NCI-H460 (cell line): ENCODE results near the gene KCNC1. TPM values are rescaled to one million over a fixed set of nuclear protein-coding genes. Genes with fewer than 3 reads are reported as not detected.

ENCODE experiments used
- DNase-seq: peaks from one replicate; pipeline ENCODE4 v3.0.0-alpha.2; 2016; ENCODE audit warnings: low read depth; ENCODE audit errors: extremely low read depth
- polyA plus RNA-seq: library from polyadenylated mRNA; depleted of rRNA; stranded (reverse); fragments of >200 nt; gene quantifications from 2 replicates; pipeline ENCODE4 v1.2.3, GENCODE V29; 2014; cell fraction: nucleus; rRNA removed
- total RNA-seq: library from RNA; depleted of rRNA; stranded (reverse); fragments of >200 nt; shearing (Covaris generic); gene quantifications from 2 replicates; pipeline ENCODE4 v1.2.3, GENCODE V29; 2014; rRNA removed

KCNC1 gene
- not detected in 2 replicates for total RNA-seq
- not detected in 2 replicates for polyA plus RNA-seq

DNA sequence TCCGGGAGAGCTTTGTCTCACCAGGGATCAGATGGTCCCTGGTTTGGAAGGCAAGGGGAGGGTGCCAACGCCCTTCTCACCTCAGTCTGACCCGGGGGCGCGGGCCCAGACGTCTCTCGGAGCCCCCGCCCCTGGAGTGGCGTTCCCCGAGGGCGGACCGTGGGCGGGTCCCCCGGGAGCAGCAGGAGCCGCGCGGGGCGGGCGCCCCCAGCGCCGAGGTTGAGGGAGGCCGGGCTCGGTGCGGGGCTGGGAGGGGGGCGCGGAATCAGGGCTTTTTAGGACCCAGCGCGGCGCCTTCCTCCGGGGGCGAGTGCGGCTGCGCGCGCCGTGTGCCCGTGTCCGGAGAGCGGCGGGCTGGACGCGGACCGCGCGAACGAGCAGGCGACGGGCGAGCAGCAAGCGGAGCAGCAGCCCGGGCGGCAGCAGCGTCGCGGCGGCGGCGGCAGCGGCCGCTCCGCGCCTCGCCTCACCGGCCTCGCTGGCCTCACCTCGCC lies at the start of gene KCNC1:
Gene KCNC1 (plus strand): TSS at position 364 of the 494 bp plus-strand sequence. CDS start 1,222 bp downstream, outside the sequence.
- DNase-seq: no peak

DNA sequence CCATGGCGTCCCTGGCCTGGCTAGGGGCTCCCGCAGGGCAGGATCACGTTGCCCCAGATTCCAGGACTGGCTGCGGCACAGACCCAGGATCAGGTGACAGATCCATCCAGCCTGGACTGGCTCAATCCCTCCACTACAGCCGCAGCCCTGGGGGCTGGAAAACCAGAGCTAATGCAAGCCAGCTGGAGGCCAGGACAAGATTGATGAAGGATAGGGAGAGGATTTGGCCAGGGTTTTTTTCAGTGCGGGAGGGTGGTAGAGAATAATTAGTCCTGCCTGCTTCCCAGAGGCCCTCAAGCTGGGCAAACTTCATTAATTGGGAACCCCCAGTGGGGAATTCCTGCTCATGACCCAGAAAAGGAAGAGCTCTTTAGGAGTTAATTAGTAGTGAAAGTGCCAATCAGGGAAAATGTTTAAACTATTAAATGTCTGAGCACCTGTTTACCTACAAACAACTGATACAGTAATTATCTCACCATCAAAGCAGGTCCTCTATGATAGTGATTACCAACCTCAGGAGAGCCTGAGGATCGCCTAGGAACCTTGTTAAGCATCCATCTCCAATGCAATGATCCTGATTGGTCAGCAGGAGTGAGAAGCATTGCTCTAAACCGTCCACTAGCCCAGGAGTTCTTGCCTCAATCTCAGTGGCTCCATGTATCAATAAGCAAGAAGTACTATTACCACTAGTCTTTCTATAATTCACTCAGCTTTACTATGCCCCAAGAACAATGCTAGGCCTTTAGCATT lies 48.2 kb upstream of the KCNC1 start:
- DNase-seq: no peak

GRCh38 chr11:17687946-17688670 lies 46.5 kb upstream of the KCNC1 start:
- no peak for DNase-seq

DNA sequence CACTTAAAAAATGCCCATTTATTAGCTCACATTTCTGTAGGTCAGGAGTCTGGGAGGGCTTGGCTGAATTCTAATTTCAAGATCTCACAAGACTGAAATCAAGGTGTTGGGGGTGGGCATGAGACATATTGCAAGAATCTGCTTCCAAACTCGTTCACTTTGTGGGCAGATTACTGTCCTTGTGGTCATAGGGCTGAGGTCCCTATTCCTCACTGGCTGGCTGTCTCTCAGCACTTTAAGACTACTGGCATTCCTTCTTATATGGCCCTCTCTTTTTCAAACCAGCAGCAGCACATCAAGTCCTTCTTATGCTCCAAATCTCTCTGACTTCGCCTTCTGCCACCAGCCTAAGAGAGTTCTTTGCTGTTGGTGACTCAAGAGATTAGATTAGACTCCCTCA lies 43.0 kb upstream of the KCNC1 start:
- DNase-seq: no peak

DNA sequence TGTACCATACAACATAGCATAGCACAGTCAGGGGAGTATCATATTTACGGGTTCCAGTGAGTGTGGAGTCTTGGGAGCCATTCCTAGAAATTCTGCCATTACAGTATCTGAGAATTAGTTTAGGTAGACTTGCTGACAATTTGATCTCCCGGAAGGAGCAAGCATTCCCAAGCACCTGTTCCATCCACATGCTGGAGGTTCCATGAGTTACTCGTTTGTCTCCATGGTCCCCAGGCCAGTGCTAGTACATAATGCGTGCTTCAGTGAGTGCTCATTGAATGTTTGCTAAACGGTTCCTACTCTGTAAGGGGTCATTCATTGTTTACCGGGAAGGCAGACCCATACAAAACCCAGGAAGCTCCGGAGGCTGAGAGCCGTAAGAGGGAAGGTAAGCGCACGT lies 42.6 kb upstream of the KCNC1 start:
- no peak for DNase-seq

DNA sequence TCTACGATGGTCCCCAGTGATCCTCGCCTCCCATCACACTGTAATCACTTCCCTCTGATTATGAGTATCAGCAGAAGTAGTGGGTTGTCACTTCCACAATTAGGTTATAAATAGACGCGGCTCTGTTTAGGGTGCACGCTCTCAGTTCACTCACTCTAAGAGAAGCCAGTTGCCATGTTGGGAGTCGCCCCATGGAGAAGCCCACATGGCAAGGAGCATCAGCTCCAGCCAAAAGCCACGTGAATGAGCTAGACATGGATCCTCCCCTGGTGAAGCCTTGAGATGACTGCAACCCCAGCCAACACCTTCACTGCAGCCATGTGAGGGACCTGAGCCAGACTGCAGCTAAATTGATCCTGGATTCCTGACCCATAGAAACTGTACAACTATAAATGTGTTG lies 41.6 kb upstream of the KCNC1 start:
- no peak for DNase-seq

DNA sequence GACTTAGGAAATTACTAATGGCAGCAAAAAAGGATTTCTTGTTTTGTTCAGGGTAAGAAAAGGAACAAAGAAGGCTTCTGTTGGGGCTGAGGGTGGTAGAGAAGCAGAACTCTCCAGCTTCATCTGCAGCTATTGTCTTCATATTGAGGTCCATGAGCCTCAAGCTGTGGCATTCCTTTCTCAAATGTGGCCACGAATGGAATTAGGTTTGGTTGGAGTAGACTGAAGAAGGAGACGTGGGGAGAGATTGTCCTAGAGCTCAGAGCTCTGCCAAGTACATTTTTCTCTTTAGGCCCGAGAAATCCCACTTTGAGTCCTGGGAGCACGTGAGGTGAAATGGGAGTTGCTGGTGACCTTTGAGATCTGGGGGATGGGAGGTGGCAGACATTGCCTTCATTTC lies 41.0 kb upstream of the KCNC1 start:
- no peak for DNase-seq

DNA sequence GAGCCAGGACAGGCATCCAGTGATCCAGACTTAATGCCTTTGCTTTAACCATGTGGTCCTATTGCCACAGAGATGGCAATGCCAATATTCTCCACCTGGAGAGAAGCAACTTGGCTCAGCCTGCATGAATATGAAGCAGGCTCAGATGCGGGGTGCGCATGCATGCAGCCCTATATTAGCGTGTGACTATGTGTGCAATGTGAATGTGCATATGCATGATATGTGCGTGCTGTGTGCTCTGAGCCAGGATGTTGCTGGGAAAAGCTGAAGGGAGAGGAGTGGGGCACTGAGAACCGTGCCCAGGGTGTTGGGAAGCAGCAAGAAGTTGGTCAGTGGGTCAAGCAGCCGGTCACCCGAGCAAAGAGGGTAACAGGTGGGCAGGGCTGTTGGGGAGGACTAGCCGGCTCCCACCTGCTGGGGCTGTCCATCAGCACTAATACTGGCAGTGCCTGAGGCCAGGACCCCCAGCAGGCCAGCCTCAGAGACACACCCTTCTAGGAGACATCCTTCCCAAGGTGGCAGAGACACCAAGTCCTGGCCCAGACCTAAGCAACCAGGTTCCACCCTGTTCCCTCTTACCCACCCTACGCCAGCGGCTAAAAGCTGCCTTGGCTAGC lies 40.0 kb upstream of the KCNC1 start:
- no peak for DNase-seq

GRCh38 chr11:17695454-17696441 lies 38.8 kb upstream of the KCNC1 start:
- no peak for DNase-seq

DNA sequence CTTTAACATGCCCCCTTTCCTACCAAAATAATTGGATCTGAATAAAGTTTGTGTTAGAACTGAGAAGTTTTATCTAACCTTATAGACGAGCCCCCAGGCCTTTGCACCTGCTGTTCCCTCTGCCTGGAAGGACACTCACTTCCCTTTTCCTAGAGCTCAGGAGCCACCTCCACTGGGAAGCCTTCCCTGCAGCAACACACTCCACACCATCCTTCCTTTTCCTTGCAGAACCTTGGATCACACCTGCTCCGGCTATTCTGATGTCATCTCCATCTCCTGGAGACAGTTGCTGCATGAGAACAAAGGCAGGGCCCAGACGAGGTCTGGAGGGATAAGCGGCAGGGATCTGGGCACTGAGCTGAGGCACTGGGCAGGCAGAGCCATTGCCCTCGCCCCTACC lies 37.8 kb upstream of the KCNC1 start:
- no peak for DNase-seq

DNA sequence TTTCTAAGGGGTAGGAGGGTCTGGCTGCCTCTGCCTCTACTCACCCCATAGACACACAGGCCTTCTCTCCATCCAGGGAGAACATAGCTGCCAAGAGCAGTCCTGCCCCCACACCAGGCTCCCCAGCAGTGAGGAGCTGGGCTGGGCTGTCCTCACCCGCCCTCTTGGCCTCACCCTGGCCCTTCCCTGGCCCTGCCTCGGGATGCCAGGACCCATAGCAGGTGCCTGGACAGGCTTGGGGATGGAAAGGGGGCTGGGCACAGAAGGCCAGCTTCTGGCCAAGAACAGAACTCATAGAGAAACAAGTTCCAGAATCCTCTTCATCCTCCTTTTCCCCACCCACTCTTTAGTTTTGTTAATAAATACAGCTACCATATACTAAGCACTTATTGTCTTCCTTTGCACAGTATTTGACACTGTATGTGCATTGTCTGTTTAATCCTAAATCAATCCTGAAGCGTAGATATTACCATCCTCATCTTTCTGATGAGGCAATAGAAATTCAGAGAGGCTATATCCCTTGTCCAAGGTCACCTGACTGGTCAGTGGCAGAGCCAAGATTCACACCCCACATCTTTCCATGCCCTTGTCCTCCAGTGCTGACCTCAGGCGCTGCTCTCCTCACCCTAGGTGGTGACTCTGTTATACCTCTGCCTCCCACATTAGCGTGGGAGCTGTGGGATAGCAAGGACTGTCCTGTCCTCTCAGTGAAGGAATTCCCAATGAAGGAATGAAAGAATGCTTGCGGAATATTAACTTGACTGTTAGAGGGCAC lies 37.2 kb upstream of the KCNC1 start:
- DNase-seq: no peak

- DNase-seq: no peak
Observed at GRCh38 chr11:17699147-17700114, 35.1 kb upstream of the KCNC1 start.

- DNase-seq: no peak
Observed at GRCh38 chr11:17700991-17701390, 33.6 kb upstream of the KCNC1 start.

DNA sequence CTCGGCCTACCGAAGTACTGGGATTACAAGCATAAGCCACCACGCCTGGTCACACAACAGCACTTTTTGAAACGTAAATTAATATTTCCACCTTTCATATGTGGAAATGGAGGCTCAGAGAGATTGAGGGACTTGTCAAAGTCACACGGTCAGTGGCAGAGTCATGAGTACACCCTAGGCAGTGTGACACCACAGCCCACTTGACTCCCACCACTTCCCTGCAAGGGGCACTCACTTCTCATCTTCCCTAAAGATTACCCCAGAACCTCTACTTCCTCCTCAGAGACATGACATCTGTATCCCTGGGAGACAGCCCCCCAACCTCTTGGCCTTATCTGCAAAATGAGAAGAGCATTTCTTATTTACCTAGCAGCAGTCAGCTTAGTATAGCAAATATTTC lies 31.7 kb upstream of the KCNC1 start:
- no peak for DNase-seq

- DNase-seq: no peak
Observed at GRCh38 chr11:17703951-17704350, 30.6 kb upstream of the KCNC1 start.

GRCh38 chr11:17707830-17708229 lies 26.8 kb upstream of the KCNC1 start:
- no peak for DNase-seq

- DNase-seq: no peak
Observed at GRCh38 chr11:17711836-17712235, 22.7 kb upstream of the KCNC1 start.

DNA sequence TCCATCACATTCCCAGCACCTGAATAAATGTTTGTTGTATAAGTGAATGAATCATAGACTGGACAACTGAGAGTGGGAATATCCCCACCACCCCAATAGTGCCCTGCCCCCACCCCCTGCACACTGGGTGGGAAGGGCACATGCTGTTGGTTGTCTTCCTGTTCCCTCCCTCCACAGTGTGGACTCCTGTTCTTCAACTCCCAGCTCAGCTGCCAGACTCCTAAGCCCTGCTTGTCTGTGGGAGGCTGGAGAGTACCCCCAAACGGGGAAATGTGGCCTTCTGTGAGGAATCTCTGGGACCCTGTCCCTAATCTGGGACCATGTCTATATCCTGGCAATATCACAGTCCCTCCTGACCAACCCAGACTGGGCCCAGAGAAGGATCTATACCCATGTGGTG lies 20.7 kb upstream of the KCNC1 start:
- DNase-seq: no peak
